ENCODE results near the gene TWIST2. TPM values are rescaled to one million over a fixed set of nuclear protein-coding genes. Genes with fewer than 3 reads are reported as not detected.

The TWIST2 gene
- total RNA-seq, 2 experiments from 2014 or later: not detected

DNA sequence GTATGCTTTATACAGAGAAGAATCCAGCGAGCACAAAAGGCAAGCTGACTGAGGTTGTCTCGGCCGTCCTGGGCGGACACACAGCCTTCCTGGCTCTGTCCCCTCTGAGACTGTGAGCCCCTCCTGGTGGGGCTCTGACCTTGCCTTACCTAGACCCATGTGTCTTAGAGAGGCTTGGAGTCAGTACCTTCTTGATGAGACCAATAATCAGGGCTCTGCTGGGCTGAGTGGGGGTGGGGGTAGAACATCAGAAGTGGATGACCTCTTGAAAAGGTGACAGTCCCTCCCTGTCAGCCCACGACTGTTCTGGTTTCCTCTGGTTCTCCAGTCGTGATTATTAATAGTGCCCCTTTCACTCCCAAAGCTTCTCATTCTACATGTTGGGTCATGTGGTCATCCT is 31.2 kb downstream of the TWIST2 start:
- H3K27ac Mint-ChIP-seq: no peak overlapping the region
- peaks cover 9% of the 10 kb centered on the region for H3K27me3 Mint-ChIP-seq
- DNase-seq (no peak), ATAC-seq (no peak)
- CTCF ChIA-PET: no interaction called here
- intact Hi-C loops (cut with DNase I, micrococcal nuclease): no loop called here
- POLR2A ChIA-PET: no interaction called here
- H3K4me1 Mint-ChIP-seq: no peaks in the 10 kb centered on the region
- H3K4me3 Mint-ChIP-seq: no peak overlapping the region
- peaks cover 4% of the 10 kb centered on the region for H3K9me3 Mint-ChIP-seq (ENCODE audit: low read depth)
- no peaks in the 10 kb centered on the region for H3K36me3 Mint-ChIP-seq (ENCODE audit: low read depth)

DNA sequence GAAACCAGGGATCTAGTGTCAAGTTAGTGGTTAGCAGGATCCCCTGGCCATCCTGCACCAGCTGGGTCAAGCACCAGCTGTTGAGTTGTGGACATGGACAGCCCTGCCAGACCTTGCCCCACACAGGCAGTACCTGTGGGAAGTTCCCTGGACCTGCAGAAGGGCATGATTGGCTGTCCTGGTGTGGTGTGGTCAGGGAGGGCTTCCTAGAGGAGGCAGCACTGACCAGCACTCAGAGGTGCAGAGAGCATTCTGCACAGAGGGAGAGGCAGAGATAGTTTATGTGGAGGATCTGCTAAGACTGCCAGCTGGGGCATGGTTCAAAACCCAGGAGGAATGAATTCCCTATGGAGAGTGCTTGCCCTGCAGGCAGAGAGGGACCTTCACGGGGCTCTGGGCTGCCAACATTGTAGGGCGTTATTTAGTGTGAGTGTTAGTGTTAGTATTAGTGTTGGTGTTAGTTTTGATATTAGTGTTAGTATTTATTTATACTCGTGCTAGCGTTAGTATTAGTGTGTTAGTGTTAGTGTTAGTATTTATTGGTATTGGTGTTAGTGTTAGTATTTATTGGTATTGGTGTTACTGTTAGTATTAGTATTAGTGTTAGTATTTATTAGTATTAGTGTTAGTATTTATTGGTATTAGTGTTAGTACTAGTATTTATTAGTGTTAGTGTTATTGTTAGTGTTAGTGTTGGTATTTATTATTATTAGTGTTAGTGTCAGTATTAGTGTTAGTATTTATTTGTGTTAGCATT is 31.9 kb downstream of the TWIST2 start:
- Mint-ChIP-seq H3K36me3 (ENCODE audit: low read depth) (no peaks in the 10 kb centered on the region), H3K27me3 (peaks cover 9% of the 10 kb centered on the region), H3K9me3 (ENCODE audit: low read depth) (peaks cover 4% of the 10 kb centered on the region), H3K4me1 (no peaks in the 10 kb centered on the region), H3K27ac (no peak overlapping the region), H3K4me3 (no peak overlapping the region)
- intact Hi-C loops (cut with DNase I, micrococcal nuclease): no loop called here
- peak; percentile 32 for DNase-seq
- POLR2A ChIA-PET: no interaction called here
- CTCF ChIA-PET: interaction anchor here (0.5 kb wide), 1 partner anchor 17 kb away, joined by 3 read pairs; no protein-coding TSS in a partner anchor
- peak; percentile 52 for ATAC-seq

DNA sequence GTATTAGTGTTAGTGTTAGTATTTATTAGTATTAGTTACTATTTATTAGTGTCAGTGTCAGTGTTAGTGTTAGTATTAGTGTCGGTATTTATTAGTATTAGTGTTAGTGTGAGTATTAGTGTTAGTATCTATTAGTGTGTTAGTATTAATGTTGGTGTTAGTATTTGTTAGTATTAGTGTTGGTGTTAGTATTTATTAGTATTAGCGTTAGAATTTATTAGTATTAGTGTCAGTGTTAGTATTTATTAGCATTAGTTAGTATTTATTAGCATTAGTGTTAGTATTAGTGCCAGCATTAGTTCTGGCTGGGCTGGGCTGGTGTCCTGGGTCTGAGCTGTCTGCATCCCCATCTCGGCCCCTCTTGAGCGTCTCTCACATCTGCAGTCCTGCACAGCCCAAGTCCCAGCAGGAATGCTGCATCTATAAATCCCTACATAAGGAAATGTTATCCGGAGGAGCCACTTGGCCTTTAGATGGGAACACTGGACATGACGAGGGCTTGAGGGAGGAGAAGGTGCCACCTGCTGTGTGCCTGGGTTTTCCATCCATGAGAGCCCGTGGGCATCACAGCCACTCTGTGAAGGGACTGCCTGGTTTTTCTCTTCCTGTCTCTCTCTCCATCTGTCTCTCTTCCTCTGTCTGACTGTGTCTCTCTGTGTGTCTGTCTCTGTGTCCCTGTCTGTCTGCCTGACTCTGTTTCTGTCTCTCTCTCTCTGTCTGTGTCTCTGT is 33.6 kb downstream of the TWIST2 start:
- H3K4me3 Mint-ChIP-seq: no peak overlapping the region
- intact Hi-C loops (cut with DNase I, micrococcal nuclease): no loop called here
- H3K36me3 Mint-ChIP-seq (ENCODE audit: low read depth): no peaks in the 10 kb centered on the region
- ChIA-PET POLR2A (no interaction called here), CTCF (no interaction called here)
- peaks cover 10% of the 10 kb centered on the region for H3K27me3 Mint-ChIP-seq
- H3K9me3 Mint-ChIP-seq (ENCODE audit: low read depth): peaks cover 4% of the 10 kb centered on the region
- DNase-seq (peak; percentile 45), ATAC-seq (peak; percentile 73)
- no peak overlapping the region for H3K27ac Mint-ChIP-seq
- H3K4me1 Mint-ChIP-seq: no peaks in the 10 kb centered on the region

DNA sequence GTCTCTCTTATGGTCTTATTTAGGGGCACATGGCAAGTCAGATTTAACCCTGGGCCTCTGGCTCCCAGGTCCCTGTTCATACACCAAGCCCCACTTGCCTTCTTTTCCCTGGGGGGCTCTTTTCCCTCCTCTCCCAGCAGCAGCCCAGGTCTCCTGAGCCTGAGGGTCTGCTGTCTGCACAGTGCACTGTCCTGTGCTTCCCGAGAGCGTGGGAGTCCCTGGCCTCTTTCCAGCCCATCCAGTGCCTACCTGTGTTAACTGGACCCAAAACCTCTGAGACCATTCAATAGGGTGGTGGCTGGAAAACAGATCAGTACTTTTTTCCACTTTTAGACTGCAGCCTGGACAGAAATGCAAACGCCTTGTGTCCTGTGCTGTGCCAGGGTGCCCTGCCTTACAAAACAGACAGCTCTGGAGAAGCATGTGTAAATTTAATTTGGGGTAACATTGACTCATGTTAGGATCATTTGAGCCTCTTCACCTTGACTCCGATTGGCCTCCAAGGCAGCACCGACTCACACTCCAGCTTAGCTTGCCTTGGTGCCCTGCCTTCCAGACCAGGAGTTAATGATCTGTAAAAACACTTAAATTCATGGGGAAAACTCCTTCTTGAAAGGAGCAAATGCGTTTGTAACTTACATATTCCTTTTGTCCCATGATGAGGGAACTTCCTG is 34.3 kb downstream of the TWIST2 start:
- Mint-ChIP-seq H3K9me3 (ENCODE audit: low read depth) (peaks cover 1% of the 10 kb centered on the region), H3K27ac (no peak overlapping the region), H3K36me3 (ENCODE audit: low read depth) (no peaks in the 10 kb centered on the region), H3K4me1 (no peaks in the 10 kb centered on the region), H3K4me3 (no peak overlapping the region), H3K27me3 (peaks cover 9% of the 10 kb centered on the region)
- DNase-seq (no peak), ATAC-seq (peak; percentile 9)
- ChIA-PET POLR2A (no interaction called here), CTCF (no interaction called here)
- intact Hi-C loops (cut with DNase I, micrococcal nuclease): no loop called here

DNA sequence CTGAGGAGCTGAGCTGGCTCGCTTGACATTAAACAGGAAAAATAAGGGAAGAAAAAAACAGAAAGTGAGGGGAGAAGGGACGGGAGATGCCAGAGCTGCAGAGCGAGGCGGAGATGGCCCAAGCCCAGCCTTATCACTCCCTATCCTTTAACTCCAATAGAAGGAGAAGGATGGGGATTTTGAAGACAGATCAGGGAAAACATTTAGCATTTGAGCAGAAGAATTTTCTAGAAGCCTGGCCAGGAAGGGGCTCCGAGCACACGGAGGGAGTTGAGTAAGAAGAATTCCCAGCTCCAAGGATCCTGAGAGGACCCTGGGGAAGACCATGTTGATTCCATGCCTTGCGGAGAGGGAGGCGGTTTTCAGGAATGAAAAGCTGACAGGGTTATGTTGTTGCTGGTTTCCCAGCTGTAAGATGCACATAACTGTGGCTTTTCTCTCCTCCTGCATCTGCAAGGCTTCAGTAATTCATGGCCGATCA is 35.6 kb downstream of the TWIST2 start:
- no peak overlapping the region for H3K27ac Mint-ChIP-seq
- no peaks in the 10 kb centered on the region for H3K36me3 Mint-ChIP-seq (ENCODE audit: low read depth)
- POLR2A ChIA-PET: no interaction called here
- DNase-seq: no peak
- H3K4me1 Mint-ChIP-seq: no peaks in the 10 kb centered on the region
- no peaks in the 10 kb centered on the region for H3K9me3 Mint-ChIP-seq (ENCODE audit: low read depth)
- CTCF ChIA-PET: interaction anchor here (0.7 kb wide), 1 partner anchor 85 kb away, joined by 3 read pairs; no protein-coding TSS in a partner anchor
- ATAC-seq: no peak
- H3K27me3 Mint-ChIP-seq: peaks cover 9% of the 10 kb centered on the region
- intact Hi-C loops (cut with DNase I, micrococcal nuclease): no loop called here
- H3K4me3 Mint-ChIP-seq: no peak overlapping the region

DNA sequence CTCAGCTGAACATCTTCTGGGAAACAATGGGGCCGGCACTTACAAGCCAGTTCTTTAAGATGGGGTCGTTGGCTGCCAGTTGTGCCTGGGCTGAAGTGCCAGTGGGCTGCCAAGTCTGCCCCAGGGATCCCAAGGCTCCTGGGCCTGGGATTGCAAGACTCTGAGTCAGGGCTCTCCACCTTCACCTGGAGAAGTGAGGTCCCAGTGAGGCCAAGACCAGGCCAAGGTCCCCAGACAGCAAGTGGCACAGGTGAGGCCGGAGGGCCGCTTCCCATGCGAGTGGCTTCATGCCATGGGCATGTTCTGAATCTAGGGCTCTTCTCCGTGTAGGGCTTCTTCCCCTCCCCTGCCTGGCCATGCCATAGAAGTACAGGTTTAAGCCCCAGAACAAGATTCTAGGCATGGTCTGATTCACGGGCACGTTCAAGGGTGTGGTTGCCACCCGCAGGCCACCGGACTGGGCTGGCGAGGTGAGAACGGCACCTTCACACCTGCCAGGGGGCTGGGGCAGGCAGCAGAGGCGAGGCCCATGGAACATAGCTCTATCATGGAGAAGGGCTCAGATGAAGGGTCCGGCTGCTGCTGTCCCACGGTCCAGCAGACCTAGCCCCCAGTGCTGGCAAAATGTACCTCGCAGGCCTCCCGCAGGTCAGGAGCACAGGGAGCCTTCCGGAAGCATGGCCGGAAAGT is 36.4 kb downstream of the TWIST2 start:
- no peak overlapping the region for H3K4me3 Mint-ChIP-seq
- intact Hi-C loops (cut with DNase I, micrococcal nuclease): no loop called here
- H3K9me3 Mint-ChIP-seq (ENCODE audit: low read depth): no peaks in the 10 kb centered on the region
- no peaks in the 10 kb centered on the region for H3K36me3 Mint-ChIP-seq (ENCODE audit: low read depth)
- DNase-seq (no peak), ATAC-seq (no peak)
- H3K27ac Mint-ChIP-seq: no peak overlapping the region
- POLR2A ChIA-PET: no interaction called here
- CTCF ChIA-PET: interaction anchor here (0.7 kb wide), 1 partner anchor 84 kb away, joined by 3 read pairs; no protein-coding TSS in a partner anchor
- H3K4me1 Mint-ChIP-seq: no peaks in the 10 kb centered on the region
- H3K27me3 Mint-ChIP-seq: peaks cover 9% of the 10 kb centered on the region

DNA sequence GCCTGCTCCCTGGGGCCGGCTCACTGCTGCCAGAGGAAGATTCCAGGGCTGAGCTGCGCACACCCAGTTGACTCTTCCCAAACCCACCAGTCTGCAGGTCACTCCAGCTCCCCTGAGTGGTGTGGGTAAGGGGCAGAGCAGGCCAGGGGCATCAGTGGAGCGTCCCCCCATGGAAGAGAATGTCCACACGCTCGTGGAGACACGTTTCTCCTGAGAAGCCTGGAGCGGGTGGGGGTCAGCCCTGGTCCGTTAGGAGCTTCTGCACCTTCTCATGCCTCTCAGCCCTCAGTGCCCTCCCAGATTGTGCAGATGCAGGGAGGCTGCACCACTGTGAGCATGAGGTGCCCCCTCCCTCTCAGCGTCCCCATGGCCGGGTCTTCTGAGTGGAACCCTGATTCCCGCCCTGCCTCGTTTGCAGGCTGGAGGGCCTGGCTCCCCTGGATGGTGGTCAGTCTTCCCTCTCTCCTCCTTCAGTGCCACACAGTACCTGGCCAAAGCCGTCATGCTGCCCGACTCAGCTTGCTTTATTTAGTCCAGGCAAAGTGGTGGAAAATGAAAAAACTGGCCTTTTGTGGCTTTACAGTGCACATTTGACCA is 37.0 kb downstream of the TWIST2 start:
- H3K9me3 Mint-ChIP-seq (ENCODE audit: low read depth): no peaks in the 10 kb centered on the region
- ChIA-PET CTCF (no interaction called here), POLR2A (no interaction called here)
- no peak overlapping the region for H3K27ac Mint-ChIP-seq
- DNase-seq: no peak
- peaks cover 6% of the 10 kb centered on the region for H3K27me3 Mint-ChIP-seq
- H3K4me1 Mint-ChIP-seq: no peaks in the 10 kb centered on the region
- intact Hi-C loops (cut with DNase I, micrococcal nuclease): no loop called here
- no peak for ATAC-seq
- no peaks in the 10 kb centered on the region for H3K36me3 Mint-ChIP-seq (ENCODE audit: low read depth)
- H3K4me3 Mint-ChIP-seq: no peak overlapping the region

DNA sequence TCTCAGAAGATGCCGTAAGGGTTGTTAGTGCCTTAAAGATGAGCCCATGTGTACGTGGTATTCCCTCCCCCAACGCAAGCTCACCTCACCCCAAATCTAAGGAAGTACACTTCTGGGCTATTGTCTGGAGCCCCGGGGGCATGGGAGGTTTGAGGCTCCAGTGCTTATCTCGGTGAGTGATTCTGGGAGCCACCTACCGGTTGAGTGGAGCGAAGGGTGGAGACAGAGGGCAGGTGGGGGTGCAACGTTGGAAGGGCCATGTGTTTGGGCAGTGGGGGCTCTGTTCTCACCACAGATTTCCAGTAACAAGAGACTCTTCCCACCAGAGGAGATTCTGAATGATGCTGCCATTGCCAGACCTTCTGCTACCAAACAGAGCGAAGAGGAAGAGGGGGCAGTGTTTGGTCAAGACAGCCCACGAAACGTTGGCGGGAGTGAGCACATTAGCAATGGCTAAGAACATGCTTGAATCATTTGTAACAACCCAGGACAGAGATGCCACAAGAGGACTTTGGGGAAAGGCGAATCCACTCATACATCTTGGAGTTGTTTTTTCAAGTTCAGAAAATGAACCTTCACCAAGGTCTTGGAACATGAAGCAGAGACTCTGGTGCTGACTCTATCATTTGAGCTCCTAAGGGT is 38.7 kb downstream of the TWIST2 start:
- ATAC-seq (no peak), DNase-seq (no peak)
- Mint-ChIP-seq H3K4me1 (no peaks in the 10 kb centered on the region), H3K9me3 (ENCODE audit: low read depth) (no peaks in the 10 kb centered on the region), H3K4me3 (no peak overlapping the region), H3K36me3 (ENCODE audit: low read depth) (no peaks in the 10 kb centered on the region), H3K27ac (no peak overlapping the region), H3K27me3 (peaks cover 5% of the 10 kb centered on the region)
- intact Hi-C loops (cut with DNase I, micrococcal nuclease): no loop called here
- ChIA-PET CTCF (interaction anchor here (0.6 kb wide), 1 partner anchor 46 kb away, joined by 3 read pairs; no protein-coding TSS in a partner anchor), POLR2A (no interaction called here)

DNA sequence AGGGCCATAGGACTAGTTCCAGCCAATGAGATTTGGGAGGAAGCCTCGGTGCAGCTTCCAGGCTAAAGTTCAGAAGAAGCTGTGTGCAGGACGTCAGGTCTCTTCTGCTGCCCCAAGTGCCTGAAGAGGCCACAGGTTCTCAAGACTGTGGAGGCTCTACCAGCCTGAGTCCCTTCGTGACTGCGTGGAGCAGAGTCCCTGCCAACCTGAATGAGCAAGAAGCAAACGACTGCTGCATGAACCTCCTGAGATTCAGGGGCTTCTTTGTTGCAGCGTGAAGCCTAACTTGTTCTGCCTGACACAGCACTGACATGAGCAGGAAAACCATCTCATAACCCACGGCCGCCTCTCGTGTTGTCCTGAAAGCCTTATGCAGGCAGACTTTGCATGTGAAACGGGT is 39.7 kb downstream of the TWIST2 start:
- ATAC-seq (no peak), DNase-seq (no peak)
- H3K27ac Mint-ChIP-seq: no peak overlapping the region
- POLR2A ChIA-PET: no interaction called here
- intact Hi-C loops (cut with DNase I, micrococcal nuclease): no loop called here
- peaks cover 2% of the 10 kb centered on the region for H3K27me3 Mint-ChIP-seq
- H3K4me3 Mint-ChIP-seq: no peak overlapping the region
- H3K36me3 Mint-ChIP-seq (ENCODE audit: low read depth): no peaks in the 10 kb centered on the region
- H3K9me3 Mint-ChIP-seq (ENCODE audit: low read depth): no peaks in the 10 kb centered on the region
- H3K4me1 Mint-ChIP-seq: no peaks in the 10 kb centered on the region
- CTCF ChIA-PET: interaction anchor here (0.7 kb wide), 1 partner anchor 1021 kb away, joined by 3 read pairs; no protein-coding TSS in a partner anchor

DNA sequence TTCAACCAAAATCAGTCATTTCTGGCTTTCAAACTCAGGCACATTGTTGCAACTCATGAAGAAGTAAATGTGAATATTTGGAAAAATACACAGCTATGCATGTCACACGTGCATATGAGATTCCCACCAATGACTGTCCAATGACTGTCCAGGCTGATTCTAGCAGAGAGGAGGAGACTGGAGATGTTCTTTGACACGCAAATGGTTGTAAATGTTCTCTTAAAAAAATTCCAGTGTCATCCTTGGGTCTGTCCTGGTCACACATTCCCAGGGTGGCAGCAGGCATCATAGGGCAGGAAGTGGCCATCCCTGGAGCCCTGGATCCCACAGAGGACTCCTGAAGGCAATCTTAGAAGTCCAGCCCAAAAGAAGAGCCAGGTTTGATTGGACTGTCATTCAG is 40.9 kb downstream of the TWIST2 start:
- DNase-seq (no peak), ATAC-seq (no peak)
- Mint-ChIP-seq H3K27ac (no peak overlapping the region), H3K4me3 (no peak overlapping the region), H3K9me3 (ENCODE audit: low read depth) (no peaks in the 10 kb centered on the region), H3K36me3 (ENCODE audit: low read depth) (no peaks in the 10 kb centered on the region), H3K27me3 (peaks cover 2% of the 10 kb centered on the region), H3K4me1 (no peaks in the 10 kb centered on the region)
- intact Hi-C loops (cut with DNase I, micrococcal nuclease): no loop called here
- ChIA-PET POLR2A (no interaction called here), CTCF (no interaction called here)

DNA sequence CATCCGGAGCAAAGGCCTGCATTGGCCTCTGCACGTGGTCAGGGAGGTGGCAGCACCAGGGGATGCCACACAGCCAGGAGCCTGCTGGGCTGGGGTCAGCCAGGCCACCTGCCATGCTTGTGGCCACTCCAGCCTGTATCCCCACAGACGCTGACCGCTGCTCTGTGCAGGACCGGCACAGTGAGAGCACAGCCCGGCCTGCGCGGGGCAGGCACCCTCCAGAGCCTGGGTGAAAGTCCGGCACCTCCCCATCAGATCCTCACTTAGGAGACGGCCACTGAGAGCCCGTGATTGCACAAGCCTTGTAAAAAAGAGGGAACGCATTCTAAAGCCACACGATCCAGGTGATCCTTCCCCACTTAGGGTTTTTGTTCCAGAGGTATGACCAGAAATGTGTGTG is 42.2 kb downstream of the TWIST2 start:
- no peak overlapping the region for H3K27ac Mint-ChIP-seq
- ATAC-seq (no peak), DNase-seq (no peak)
- peaks cover 1% of the 10 kb centered on the region for H3K27me3 Mint-ChIP-seq
- H3K4me1 Mint-ChIP-seq: no peaks in the 10 kb centered on the region
- ChIA-PET POLR2A (no interaction called here), CTCF (no interaction called here)
- no peaks in the 10 kb centered on the region for H3K36me3 Mint-ChIP-seq (ENCODE audit: low read depth)
- H3K4me3 Mint-ChIP-seq: no peak overlapping the region
- intact Hi-C loops (cut with DNase I, micrococcal nuclease): no loop called here
- H3K9me3 Mint-ChIP-seq (ENCODE audit: low read depth): no peaks in the 10 kb centered on the region

All from activated CD4-positive, alpha-beta T cell treated with anti-CD3 and anti-CD28 coated beads for 36 hours (primary cell).